GM21825 (cell line): Measurements from ENCODE around the gene PIP5KL1.

Source experiments
- ATAC-seq: cut with Tn5 transposase; IDR thresholded peaks from one replicate; pipeline ENCODE4 v1.9.1; 2021; ENCODE audit warnings: mild to moderate bottlenecking, moderate library complexity; ENCODE audit not compliant: unreplicated experiment

PIP5KL1 gene, protein sequence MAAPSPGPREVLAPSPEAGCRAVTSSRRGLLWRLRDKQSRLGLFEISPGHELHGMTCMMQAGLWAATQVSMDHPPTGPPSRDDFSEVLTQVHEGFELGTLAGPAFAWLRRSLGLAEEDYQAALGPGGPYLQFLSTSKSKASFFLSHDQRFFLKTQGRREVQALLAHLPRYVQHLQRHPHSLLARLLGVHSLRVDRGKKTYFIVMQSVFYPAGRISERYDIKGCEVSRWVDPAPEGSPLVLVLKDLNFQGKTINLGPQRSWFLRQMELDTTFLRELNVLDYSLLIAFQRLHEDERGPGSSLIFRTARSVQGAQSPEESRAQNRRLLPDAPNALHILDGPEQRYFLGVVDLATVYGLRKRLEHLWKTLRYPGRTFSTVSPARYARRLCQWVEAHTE

GRCh38 chr9:127930231-127931091, at the start of gene PIP5KL1:
TSS of gene PIP5KL1 (minus strand) at chr9:127930777. CDS start at chr9:127930752, 25 bp downstream.
- ATAC-seq, result peak; percentile 65

DNA sequence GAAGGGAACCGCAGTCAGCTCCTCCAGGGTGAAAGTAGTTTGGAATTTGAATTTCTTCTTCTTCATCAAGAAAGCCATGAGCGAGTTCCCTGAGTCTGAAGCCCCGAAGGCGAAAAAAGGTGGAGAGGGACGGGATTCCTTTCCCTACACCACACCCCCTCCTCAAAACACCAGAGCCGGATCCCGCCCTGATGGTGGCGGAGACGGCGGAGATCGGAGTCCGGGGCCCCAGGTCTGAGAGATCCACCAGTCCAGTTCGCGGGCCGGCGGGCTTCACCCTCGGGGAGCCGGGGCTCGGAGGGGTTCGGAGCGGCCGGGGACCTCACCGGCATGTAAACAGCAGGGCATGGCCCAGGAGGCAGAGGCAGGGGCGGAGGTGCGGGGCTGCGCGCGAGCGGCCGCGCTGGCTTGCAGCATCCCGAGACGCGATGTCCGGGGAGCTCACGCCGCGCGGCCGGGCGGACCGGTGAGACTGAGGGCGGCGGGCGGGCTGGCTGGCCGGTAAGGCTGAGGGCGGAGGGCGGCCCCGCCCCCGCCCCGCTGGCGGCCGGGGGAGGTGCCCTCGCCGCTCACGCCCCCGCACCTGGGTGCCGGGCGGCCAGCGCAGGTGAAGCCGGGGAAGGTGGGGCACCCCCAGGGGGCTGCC, 49.6 kb upstream of the PIP5KL1 start:
- ATAC-seq, result peak; percentile 32

GRCh38 chr9:127979333-127980059, 48.9 kb upstream of the PIP5KL1 start:
- ATAC-seq, result no peak

DNA sequence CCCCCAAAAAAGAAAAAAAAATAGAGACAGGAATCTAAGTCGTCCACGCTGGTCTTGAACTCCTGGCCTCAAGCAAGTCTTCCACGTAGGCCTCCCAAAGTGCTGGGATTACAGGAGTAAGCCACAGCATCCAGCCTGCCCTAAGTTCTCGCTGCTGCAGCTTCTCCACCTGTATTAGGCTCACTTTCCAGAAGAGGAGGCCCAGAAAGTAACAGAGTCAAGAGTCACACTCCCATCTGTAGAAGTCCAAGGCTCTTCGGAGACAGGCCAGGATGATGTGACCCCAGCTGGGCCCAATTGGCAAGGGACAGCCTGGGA, 48.4 kb upstream of the PIP5KL1 start:
- no peak for ATAC-seq

DNA sequence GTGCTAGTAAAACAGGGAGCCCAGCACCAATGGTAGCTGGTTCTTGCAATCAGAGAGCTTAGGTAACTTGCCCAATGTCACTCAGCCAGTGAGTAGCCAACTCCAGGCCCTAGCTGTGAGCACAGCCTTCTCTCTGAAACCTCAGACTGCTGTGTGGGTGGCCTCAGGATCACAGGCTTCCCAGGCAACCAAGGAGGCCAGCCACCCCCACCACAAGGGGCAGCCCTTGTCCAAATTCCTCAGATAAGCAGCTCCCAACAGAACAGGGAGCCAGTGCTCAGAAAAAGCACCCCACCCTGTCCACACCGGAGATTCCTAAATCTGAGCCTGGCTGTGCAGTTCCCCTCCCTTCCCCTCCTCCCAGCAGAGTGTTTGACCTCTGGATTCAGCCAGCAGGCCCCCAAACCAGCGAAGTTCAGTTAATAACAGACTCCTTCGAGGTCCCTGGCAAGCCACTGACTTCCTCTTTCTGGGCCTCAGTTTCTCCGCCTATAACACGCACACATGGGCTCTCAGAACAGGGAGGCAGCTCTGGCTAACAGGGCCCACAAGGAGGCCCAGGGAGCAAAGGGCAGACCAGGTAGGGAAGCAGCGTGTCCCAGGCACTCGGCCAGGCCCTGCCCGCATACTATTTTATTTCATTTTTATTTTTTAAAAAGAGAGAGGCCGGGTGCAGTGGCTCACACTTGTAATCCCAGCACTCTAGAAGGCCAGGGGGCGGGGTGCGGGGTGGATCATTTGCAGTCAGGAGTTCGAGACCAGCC, 47.5 kb upstream of the PIP5KL1 start:
- no peak for ATAC-seq

GRCh38 chr9:127977009-127977883, 46.7 kb upstream of the PIP5KL1 start:
- ATAC-seq, result no peak

GRCh38 chr9:127976498-127976897, 45.9 kb upstream of the PIP5KL1 start:
- no peak for ATAC-seq

- no peak for ATAC-seq
Observed at GRCh38 chr9:127975376-127976315, 45.1 kb upstream of the PIP5KL1 start.

DNA sequence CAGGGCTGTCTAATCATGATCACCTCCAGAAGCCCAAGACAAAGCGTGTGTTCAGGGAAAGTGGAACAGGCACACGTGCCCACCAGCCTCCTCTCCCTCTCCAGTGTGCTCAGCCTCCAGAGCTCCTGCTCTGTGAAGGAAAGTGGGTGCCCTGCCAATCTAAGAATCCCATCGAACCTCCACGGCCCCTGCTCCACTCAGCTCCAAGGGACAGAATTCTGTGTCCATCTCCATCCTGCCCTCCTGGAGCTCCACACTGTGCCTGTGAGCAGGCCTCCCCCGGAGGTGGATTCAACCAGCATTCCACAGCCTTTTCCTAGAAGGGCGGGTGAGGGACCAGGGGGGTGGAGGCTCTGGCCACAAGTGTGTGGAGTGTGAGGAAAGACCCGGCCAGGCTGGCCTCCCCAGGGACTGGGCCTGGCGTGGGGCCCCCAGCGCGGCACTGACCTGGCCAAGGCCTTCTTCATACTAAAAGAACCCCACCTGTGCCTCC, 44.2 kb upstream of the PIP5KL1 start:
- ATAC-seq, result no peak

DNA sequence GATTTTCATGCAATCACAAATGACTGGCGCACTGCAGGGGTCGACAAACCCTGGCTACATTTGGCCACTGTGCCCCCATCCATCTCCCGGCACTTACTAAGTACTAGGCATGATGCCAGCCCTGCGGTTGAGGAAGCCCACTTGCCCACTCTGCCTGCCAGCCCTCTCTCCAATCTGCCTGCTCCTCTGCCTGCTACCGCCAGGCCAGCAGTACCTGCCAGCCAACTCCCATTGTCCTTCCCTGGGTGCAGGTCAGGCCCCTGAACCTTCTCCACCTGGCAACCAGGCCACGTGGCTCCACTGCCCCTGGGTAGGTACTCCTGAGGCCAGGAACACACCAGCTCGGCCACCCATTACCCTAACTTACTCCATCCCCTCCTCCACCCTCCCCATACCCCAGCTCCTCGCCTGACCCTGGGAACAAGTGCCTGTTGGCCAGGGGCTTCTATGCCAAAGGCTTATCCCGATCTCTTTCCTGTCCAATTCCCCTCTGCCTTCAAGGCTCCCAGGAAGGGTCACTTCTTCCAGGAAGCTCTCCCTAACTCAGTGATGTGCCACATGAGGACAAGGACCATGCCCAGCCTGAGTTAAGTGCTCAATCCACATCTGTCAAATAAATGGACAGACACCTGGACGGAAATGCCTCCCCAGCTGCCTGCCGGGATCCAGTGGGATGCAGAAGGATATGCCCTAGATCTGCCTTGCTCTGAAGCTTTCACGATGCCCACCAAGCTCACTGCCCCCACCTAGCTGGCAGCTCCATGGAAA, 43.6 kb upstream of the PIP5KL1 start:
- no peak for ATAC-seq

GRCh38 chr9:127973169-127974000, 42.8 kb upstream of the PIP5KL1 start:
- ATAC-seq, result no peak

DNA sequence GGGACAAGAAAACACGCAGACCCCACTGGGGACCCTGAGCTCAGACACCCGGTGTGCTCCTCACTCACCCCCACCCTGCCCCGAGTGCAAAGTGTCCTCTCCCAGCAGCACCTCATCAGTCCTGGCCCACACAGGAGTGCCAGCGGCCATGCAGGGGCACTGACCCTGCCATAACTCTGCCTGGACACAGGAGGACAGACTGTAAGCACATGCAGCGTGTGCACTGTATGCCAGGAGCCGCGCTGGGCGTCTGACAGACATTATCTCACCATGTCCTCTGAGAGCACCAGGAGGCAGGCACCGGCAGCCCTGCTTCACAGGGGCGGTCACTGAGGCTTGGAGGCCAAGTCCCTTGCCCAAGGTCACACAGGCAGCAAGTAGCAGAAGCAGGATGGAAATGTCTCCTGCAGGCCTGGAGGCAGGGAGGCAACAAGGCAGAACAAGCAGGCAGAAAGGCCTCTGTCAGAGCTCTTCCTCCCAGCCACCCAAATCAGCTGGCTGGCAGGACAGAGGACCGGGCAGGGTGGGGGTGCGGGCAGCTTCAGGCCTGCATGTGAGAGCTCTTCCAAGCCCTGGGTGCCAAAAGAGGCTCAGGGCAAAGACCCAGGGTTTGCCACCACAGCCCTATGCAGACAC, 41.8 kb upstream of the PIP5KL1 start:
- no peak for ATAC-seq

DNA sequence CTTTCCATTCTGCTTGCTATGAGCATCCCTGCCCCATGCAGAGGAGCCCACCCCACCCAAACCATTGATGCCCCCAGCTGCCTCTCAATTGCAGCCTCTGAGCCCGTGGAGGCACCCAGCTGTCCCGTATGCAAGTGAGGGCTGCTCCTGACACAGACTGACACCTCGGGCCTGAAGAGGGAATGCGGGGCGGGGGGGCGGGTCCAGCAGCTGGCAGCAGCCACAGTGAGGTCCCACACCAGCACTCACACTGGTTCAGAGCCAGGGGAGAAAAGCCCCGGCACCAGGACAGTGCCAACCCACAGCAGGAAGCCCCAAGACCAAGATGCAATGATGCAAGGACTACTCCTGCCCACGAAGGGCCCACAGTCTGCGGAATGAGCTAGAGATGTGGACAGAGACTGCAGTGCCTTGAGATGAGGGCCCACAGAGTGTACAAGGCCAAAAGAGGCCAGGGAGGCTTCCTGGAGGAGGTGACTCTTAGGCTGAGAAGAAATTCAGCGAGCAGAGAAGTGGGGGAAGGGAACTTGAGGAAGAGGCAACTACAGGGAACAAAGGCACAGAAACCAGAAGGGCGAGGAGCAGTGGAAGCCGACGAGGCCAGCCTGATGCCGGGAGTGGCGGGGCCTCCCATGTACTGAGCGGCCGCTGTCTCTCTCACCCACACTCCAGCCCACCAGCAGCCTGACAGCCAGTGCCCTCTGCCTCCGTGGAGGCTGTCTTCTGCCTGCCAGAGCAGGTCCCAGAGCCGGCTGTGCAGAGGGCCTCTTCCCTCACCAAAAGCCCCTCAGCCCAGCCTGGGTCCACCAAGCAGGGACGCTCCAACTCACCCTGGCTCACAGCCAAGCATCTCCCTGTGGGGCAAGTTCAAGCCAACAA, 41.0 kb upstream of the PIP5KL1 start:
- ATAC-seq, result no peak

DNA sequence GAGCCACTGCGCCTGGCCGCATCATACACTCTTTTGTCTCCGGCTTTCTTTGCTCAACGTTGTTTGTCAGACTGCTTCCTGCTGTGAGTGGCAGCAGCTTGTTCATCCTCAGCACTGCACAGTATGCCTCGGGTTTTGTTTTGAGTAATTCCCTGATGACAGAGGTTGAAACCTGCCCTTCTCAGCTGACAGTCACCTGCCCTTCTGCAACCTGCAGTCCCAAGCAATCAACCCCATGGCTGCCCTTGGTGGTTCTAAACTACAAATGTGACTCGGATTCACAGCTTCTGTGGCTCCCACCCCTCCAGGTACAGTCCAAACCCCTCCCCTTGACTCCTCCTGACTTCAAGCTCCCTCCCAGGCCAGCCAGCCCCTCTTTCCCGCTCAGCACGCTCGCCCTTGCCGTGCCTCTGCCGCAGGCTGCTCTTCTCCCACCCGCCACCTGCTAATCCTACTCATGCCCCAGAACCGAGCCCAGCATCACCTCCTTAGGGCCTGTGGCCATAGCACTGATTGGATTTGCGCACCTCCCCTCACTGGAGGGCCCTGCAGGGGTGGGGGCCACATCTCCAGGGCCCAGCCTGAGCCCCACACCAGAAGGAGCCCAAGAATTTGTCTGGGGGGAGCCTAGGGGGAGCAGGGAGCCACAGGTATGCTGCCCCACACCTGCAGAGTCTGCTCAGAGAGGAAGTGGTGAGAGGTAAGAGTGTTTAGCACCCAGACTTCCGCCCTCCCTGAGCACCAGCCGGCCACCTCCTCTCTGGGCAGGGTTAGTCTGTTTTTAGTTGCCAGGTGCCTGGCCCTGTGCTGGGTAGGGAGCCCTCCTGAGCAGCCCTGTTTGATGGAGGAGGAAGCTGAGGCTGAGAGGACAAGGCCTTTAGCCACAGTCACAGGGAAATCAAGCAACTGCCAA, 40.1 kb upstream of the PIP5KL1 start:
- peak; percentile 72 for ATAC-seq
